Spleen (tissue), 11 donors: ENCODE results near the gene PKHD1. TPM values are rescaled to one million over a fixed set of nuclear protein-coding genes. Genes with fewer than 3 reads are reported as not detected.

Experiments
- DNase-seq: peaks from one replicate; pipeline ENCODE4 v3.0.0-alpha.2; 2020
- H3K27ac ChIP-seq, 8 donors: fragments of 200-600 bp; sonication (generic) in 7 of 8; 1 replicate in 4 of 8; 2 replicates in 4 of 8; pipeline versions ENCODE4 v1.5.0 to v1.8.0; 2016 to 2021; ENCODE audit warnings: inconsistent platforms in 4 of 8, mild to moderate bottlenecking in 4 of 8, moderate library complexity in 1 of 8
- H3K27me3 ChIP-seq, 7 donors: fragments of 200-600 bp; sonication (generic) in 6 of 7; replicated peaks in 1 of 7; 1 replicate in 4 of 7; 2 replicates in 3 of 7; pipeline versions ENCODE4 v1.5.0 to v1.8.0; 2016 to 2021; ENCODE audit warnings: inconsistent platforms in 3 of 7, mild to moderate bottlenecking in 1 of 7
- H3K36me3 ChIP-seq, 6 donors: fragments of 200-600 bp; sonication (generic) in 5 of 6; 1 replicate in 4 of 6; 2 replicates in 2 of 6; pipeline versions ENCODE4 v1.5.0 to v1.8.0; 2016 to 2021; ENCODE audit warnings: inconsistent platforms in 2 of 6
- H3K4me1 ChIP-seq, 6 donors: fragments of 200-600 bp; sonication (generic) in 5 of 6; 1 replicate in 3 of 6; 2 replicates in 3 of 6; pipeline versions ENCODE4 v1.5.0 to v1.8.0; 2016 to 2021; ENCODE audit warnings: inconsistent platforms in 3 of 6
- H3K4me3 ChIP-seq, 8 donors: fragments of 200-600 bp; sonication (generic) in 7 of 8; 1 replicate in 4 of 8; 2 replicates in 4 of 8; pipeline versions ENCODE4 v1.5.0 to v1.8.0; 2016 to 2021; ENCODE audit warnings: inconsistent platforms in 4 of 8, mild to moderate bottlenecking in 4 of 8, moderate library complexity in 2 of 8
- H3K9me3 ChIP-seq, 8 donors: fragments of 200-600 bp; sonication (generic) in 7 of 8; 1 replicate in 4 of 8; 2 replicates in 4 of 8; pipeline versions ENCODE4 v1.5.0 to v1.8.0; 2016 to 2021; ENCODE audit warnings: inconsistent platforms in 4 of 8
- CTCF ChIP-seq, 11 experiments: fragments of 200-600 bp in 7 of 11; fragments of 450-650 bp in 4 of 11; sonication (generic) in 4 of 11; IDR thresholded peaks in 8 of 11; conservative IDR thresholded peaks in 3 of 11; 1 replicate in 7 of 11; 2 replicates in 4 of 11; pipeline versions ENCODE4 v1.4.0 to v1.8.0; 2016 to 2021; ENCODE audit warnings: antibody characterized with exemption in 11 of 11, inconsistent platforms in 4 of 11, mild to moderate bottlenecking in 1 of 11
- POLR2A ChIP-seq, 3 donors: fragments of 450-650 bp; IDR thresholded peaks; one replicate each; pipeline ENCODE4 v1.5.1; 2017; ENCODE audit warnings: antibody characterized with exemption in 3 of 3, mild to moderate bottlenecking in 1 of 3
- POLR2AphosphoS5 ChIP-seq, 3 donors: sonication (generic); formaldehyde crosslinking; IDR thresholded peaks; one replicate each; pipeline ENCODE4 v1.5.1; 2017; ENCODE audit warnings: antibody characterized with exemption in 3 of 3
- WGBS, 5 donors: extraction: QIAGEN DNeasy Blood & Tissue Kit in 3 of 5; methylation state at CpG; one replicate each; pipeline versions ENCODE4 v1.1.5 to v1.1.7; 2013 to 2018; 5-methylcytosine and 5-hydroxymethylcytosine counted together
- intact Hi-C: fragments of 100-400 bp; cut with DNase I; formaldehyde crosslinking; loops from one replicate; pipeline ENCODE4 v1.15.0; 2023; ENCODE audit warnings: low total_unique reads
- polyA plus RNA-seq, 3 donors: library from polyadenylated mRNA; stranded (reverse); fragments of 200-250 nt; gene quantifications; one replicate each; pipeline ENCODE4 v1.2.1, GENCODE V29; 2013
- total RNA-seq, 7 donors: library from RNA; depleted of rRNA in 3 of 7; stranded (reverse); fragments of >200 nt in 3 of 7; fragmentation: NEBNext Ultra II Directional in 4 of 7; extraction: Animal tissue kit (Norgen Biotek cat#: 25700) in 4 of 7; gene quantifications; one replicate each; pipeline versions ENCODE4 v1.1.0 to v1.2.1, GENCODE V29; 2016 to 2021
- donor health status: healthy with polysubstance abuse.
- donor health status: DM: no; HTN: no; CAD: no; lungs with moderate emphysema.
- donor health status: DM: no; HTN: no; CAD: no.
- donor health status: Bipolar disorder and iron deficiency.
- donor health status: healthy.
- donor health status: DM: no; HTN: no; CAD: no.
- donor health status: DM: yes; HTN: yes; CAD: no.

The PKHD1 gene
- total and polyA plus RNA-seq, 10 donors = not detected

- Histone ChIP-seq H3K4me3 (no peak overlapping the region), H3K36me3 (no peaks in the 10 kb centered on the region), H3K27ac (no peak overlapping the region), H3K9me3 (no peaks in the 10 kb centered on the region), H3K27me3 (no peaks in the 10 kb centered on the region), H3K4me1 (no peaks in the 10 kb centered on the region)
- intact Hi-C loops = no loop called here
- DNase-seq = no peak
- TF ChIP-seq POLR2A (IDR thresholded peaks at IDR 0.05) = no peak
- no peak for TF ChIP-seq CTCF (IDR thresholded peaks at IDR 0.05 in 8 of 11, conservative IDR thresholded peaks at IDR 0.05 in 3 of 11)
- no peak for TF ChIP-seq POLR2AphosphoS5 (IDR thresholded peaks at IDR 0.05)
Observed at GRCh38 chr6:51614725-51615124, 472.7 kb downstream of the PKHD1 start.

- H3K36me3 ChIP-seq = no peaks in the 10 kb centered on the region
Observed at GRCh38 chr6:51613558-51613957, 473.9 kb downstream of the PKHD1 start.

DNA sequence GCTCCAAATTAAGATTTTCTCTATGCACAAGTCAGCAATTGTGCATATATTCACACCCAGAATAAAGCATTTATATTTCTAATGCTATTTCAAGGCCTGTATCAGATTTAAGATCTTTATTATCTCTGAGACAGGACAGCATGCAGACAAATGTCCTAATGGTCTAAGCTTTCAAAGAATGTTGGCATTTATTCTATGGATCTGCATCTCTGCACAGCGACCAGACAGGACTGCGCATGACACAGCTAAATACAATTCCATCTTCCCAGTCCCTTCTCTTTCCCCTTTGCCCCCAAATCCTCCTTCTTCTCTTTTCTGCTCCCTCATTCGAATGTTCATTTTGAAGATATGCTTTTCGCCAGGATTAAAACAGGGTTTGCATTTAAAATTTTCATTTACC is 478.5 kb downstream of the PKHD1 start:
- Histone ChIP-seq H3K4me3 (no peak overlapping the region), H3K9me3 (no peaks in the 10 kb centered on the region), H3K27ac (no peak overlapping the region), H3K27me3 (no peaks in the 10 kb centered on the region), H3K36me3 (no peaks in the 10 kb centered on the region), H3K4me1 (no peaks in the 10 kb centered on the region)
- 77 to 95% (median 83%) methylated on average over 4 of the region's 4 CpGs for WGBS, 5 donors
- TF ChIP-seq POLR2A (IDR thresholded peaks at IDR 0.05) (no peak), CTCF (IDR thresholded peaks at IDR 0.05 in 8 of 11, conservative IDR thresholded peaks at IDR 0.05 in 3 of 11) (no peak), POLR2AphosphoS5 (IDR thresholded peaks at IDR 0.05) (no peak)
- intact Hi-C loops = no loop called here
- no peak for DNase-seq

More at GRCh38 chr6:51613558-51613957, 473.9 kb downstream of the PKHD1 start:
- Histone ChIP-seq H3K9me3 (no peaks in the 10 kb centered on the region), H3K27ac (no peak overlapping the region), H3K27me3 (no peaks in the 10 kb centered on the region), H3K4me3 (no peak overlapping the region), H3K4me1 (no peaks in the 10 kb centered on the region)
- intact Hi-C loops = no loop called here
- no peak for DNase-seq
- WGBS, 5 donors = 69 to 81% (median 80%) methylated on average over 3 of the region's 3 CpGs
- TF ChIP-seq CTCF (IDR thresholded peaks at IDR 0.05 in 8 of 11, conservative IDR thresholded peaks at IDR 0.05 in 3 of 11) (no peak), POLR2AphosphoS5 (IDR thresholded peaks at IDR 0.05) (no peak), POLR2A (IDR thresholded peaks at IDR 0.05) (no peak)

DNA sequence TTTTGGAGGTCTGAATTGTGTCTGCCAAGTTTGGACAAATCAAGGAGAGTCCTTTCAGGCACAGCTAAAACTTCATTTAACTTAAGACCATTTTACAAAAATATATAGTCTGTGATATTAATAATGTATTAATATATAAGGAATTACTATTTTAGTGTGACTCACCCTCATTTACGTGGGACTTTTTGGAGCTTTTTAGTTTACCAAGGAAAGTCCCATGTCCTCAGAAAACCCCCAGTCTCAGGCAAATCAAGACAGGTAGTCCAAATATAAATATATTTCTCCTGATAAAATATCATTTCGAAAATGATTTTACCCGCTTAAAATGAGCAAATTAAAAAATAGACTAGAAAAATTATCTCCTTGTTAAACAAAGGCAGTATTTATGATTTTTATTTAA is 479.0 kb downstream of the PKHD1 start:
- intact Hi-C loops = no loop called here
- H3K27ac ChIP-seq = no peak overlapping the region
- no peaks in the 10 kb centered on the region for H3K4me1 ChIP-seq
- H3K36me3 ChIP-seq = no peaks in the 10 kb centered on the region
- DNase-seq = no peak
- H3K4me3 ChIP-seq = no peak overlapping the region
- TF ChIP-seq POLR2AphosphoS5 (IDR thresholded peaks at IDR 0.05) = no peak
- no peak for TF ChIP-seq POLR2A (IDR thresholded peaks at IDR 0.05)
- no peak for TF ChIP-seq CTCF (IDR thresholded peaks at IDR 0.05 in 8 of 11, conservative IDR thresholded peaks at IDR 0.05 in 3 of 11)
- no peaks in the 10 kb centered on the region for H3K27me3 ChIP-seq
- no peaks in the 10 kb centered on the region for H3K9me3 ChIP-seq
- 74 to 85% (median 76%) methylated on average over 3 of the region's 3 CpGs for WGBS, 5 donors
